ENCODE data around the gene TRIM31.

Gene TRIM31

DNA sequence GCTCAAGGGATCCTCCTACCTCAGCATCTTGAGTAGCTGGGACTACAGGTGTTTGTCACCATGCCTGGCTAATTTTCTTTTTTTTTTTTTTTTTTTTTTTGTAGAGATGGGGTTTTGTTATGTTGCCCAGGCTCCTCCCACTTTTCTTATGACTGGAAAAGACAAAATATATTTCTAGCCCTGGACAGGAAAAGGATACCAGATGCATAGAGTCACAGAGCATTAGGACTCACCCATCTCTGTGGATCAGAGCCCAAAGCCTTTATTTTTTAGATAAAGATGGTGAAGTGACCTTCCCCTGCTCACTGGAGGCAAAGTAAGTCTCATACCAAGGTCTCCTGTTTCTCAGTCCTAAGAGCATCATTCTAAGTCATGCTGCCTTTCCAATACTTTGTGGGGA, 44.7 kb upstream of the TRIM31 start:
- TF ChIP-seq, protein P1, sequence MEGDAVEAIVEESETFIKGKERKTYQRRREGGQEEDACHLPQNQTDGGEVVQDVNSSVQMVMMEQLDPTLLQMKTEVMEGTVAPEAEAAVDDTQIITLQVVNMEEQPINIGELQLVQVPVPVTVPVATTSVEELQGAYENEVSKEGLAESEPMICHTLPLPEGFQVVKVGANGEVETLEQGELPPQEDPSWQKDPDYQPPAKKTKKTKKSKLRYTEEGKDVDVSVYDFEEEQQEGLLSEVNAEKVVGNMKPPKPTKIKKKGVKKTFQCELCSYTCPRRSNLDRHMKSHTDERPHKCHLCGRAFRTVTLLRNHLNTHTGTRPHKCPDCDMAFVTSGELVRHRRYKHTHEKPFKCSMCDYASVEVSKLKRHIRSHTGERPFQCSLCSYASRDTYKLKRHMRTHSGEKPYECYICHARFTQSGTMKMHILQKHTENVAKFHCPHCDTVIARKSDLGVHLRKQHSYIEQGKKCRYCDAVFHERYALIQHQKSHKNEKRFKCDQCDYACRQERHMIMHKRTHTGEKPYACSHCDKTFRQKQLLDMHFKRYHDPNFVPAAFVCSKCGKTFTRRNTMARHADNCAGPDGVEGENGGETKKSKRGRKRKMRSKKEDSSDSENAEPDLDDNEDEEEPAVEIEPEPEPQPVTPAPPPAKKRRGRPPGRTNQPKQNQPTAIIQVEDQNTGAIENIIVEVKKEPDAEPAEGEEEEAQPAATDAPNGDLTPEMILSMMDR (conservative IDR thresholded peaks at IDR 0.05): no peak
- TF ChIP-seq ZFX (IDR thresholded peaks at IDR 0.05): no peak
- no peak overlapping the region for H3K27ac ChIP-seq

DNA sequence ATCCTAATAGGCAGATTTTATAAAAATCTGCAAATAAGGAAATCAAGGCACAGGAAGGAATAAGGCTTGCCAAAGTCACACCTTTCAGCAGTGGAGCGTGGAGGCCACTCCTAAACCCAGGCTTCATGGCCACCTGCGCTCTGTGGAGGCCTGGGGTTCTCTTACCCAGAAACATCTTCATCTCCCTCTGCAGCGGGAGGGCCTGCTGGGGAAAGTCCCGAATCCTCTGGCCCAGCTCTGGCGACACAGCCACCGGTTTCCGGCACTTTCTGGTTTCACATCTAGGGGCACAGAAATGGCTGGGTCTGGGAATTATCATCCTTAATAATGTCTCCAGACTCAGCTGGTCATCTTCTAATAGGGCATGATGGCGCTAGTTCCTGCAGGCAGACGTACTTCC, 43.9 kb upstream of the TRIM31 start:
- H3K27ac ChIP-seq: no peak overlapping the region
- TF ChIP-seq, protein P1 (conservative IDR thresholded peaks at IDR 0.05): no peak
- TF ChIP-seq ZFX (IDR thresholded peaks at IDR 0.05): no peak

DNA sequence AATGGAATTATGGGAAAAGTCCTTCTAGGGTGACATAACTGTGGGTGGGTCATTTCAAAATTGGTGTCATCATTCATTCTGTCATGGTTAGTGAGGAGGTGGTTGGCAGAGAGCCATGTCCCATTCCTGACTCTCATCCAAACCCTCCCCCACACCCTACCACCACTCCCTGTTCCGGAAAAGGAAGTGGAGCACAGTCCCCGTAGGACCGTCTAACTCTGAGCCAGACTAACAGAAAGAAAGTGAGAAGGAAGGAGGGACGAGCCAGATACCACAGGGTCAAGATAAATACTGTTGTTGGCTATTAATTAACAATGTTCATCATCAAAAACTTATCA, 43.3 kb upstream of the TRIM31 start:
- no peak overlapping the region for H3K27ac ChIP-seq
- TF ChIP-seq, protein P1 (conservative IDR thresholded peaks at IDR 0.05): no peak
- TF ChIP-seq ZFX (IDR thresholded peaks at IDR 0.05): no peak

DNA sequence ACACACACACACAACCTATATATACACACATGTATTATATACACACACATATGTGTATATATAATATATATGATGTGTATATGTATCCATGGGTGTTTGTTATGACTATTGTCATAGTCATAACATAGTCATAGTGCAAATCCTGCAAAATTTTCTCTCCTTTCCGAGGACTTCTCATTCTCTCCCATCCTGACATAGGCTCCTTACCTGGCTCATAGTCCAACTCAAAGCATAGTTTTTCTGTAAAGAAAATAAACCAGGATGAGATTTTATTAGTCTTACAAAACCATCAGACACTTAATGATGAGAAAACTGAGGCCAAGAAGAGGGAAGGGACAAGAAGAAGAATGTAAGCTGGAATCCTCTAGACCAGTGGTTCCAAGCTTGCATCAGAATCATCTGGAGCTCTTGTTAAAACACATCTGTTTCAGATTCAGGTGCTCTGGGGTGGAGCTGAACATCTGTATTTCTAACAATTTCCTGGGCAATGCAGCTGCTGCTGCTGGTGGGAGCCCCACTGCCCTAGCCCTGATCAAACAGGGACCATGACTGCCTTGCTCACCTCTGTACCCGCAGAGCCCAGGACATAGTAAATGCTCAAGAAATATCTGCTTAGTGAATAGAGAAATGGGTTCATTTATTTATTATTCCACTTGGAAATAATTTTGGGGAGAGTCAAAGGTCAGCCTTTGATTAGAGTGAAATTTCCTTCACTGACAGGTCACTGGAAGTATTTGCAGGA, 42.8 kb upstream of the TRIM31 start:
- TF ChIP-seq, protein P1 (conservative IDR thresholded peaks at IDR 0.05): no peak
- no peak for TF ChIP-seq ZFX (IDR thresholded peaks at IDR 0.05)
- H3K27ac ChIP-seq: no peak overlapping the region

DNA sequence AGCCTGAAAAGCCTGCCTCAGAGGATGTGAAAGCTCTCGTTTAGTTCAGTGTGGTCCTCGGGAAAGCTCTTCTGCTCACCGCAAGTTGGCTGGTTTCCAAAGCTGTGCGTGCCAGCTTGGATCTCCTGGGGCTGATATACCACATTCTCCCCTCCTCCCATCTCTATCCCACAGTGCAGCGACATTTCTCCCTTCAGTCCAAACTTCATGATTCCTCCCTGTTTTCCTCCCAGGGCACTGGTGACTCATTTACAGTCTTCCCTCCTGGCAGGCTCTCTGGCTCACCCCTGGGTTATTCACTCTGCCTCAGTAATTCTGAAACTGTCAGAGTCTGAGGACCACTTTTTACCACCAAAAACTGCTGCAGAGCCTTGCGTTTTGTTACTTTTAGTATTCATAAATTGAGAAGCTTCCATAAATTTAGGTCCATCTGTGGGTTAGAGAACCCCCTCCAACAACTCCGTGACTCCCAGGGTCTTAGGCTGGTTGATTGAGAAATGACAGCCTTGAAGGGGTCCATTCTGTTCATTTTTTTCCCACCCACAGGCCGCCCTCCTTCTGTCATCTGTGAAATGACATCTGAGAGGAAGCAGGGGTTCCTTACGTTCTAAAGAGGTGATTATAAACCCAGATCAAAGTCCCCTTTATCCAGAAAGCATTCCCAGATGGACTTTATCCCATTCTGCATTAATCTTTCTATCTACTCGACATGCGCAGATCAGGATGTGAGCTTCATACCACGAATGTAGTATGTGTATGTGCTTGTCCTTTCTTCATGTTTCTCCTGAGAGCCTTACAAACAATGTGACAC, 42.0 kb upstream of the TRIM31 start:
- TF ChIP-seq ZFX (IDR thresholded peaks at IDR 0.05): no peak
- TF ChIP-seq, protein P1 (conservative IDR thresholded peaks at IDR 0.05): no peak
- H3K27ac ChIP-seq: no peak overlapping the region

DNA sequence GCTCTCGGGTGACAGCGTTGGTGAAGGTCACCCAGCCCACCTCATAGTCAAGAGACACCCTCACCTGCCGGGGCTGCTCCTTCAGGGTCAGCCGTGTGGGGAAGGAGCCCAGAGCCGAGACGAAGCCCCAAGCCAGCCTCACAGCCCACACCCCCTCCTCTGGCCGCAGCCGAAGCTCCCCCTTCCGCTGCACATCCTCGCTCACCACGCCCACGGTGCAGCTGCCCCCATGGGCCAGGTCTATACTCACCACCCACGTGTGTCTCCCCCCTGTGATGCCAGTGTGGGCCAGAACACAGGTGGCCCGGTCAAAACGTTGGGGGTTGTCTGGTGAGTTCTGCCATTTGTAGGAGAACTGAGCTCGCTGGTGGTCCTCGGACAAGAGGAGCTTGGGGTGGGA, 41.2 kb upstream of the TRIM31 start:
- H3K27ac ChIP-seq: no peak overlapping the region
- TF ChIP-seq, protein P1 (conservative IDR thresholded peaks at IDR 0.05): no peak
- TF ChIP-seq ZFX (IDR thresholded peaks at IDR 0.05): no peak

DNA sequence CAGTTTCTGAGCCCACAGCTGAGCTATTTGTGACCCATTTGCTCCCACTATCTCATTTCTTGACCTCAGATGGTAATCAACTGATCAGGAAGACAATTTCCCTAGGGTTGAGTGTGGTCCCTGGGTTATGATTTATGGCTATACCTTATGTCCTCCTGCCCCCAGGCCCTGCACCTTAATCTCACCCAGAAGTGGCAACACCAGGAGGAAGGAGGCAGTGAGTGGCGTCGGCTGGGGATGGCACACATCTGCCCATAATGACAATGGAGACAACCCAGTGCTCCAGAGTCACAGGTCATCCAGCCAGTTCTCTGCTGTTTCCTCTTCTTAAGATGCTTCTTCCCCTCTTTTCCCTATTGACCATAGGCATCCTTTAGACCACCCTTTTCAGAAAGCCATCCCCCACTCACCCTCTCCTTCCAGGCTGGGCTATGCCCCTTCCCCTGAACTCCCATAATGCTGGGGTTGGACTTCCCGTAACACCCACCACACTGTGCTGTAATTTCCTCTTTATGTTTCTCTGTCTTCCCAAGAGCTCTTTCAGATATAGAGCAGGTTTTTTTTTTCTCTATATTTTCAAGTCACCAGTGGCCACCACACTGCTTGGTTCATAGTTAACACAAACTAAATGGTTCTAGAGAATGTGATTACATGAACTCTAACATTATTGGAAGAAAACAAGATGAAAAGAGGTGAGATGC, 40.2 kb upstream of the TRIM31 start:
- TF ChIP-seq, protein P1 (conservative IDR thresholded peaks at IDR 0.05): no peak
- no peak for TF ChIP-seq ZFX (IDR thresholded peaks at IDR 0.05)
- no peak overlapping the region for H3K27ac ChIP-seq

Data from C4-2B (cell line).